A549 (cell line): Measurements from ENCODE around the gene MCM10. TPM values are rescaled to one million over a fixed set of nuclear protein-coding genes. Genes with fewer than 3 reads are reported as not detected.
A peak's percentile ranks its signal among the peaks of the same experiment; 100 is the strongest.

Experiments used
- ATAC-seq, 2 experiments: fragments of 200-7000 bp in 1 of 2; fragments of >200 bp in 1 of 2; cut with Nextera tagmentation in 1 of 2; cut with Tn5 transposase in 1 of 2; 3 replicates each; pipeline versions ENCODE4 v1.8.0 to v1.9.1; 2018 to 2020; ENCODE audit warnings: mild to moderate bottlenecking in 1 of 2, moderate library complexity in 1 of 2
- CTCF ChIA-PET: fragments of 300-600 bp; sonication (Branson Sonifier 250); formaldehyde crosslinking; extraction: SDS; loops from one replicate; lab custom pipeline; 2021; ENCODE audit warnings: antibody characterized with exemption, inconsistent platforms; lab: Yijun Ruan, JAX
- POLR2A ChIA-PET: fragments of 350-600 bp; formaldehyde crosslinking; extraction: SDS; loops from one replicate; lab custom pipeline; 2021; ENCODE audit warnings: antibody characterized with exemption, inconsistent platforms; lab: Yijun Ruan, JAX
- DNase-seq, 2 experiments: peaks; one replicate each; pipeline versions ENCODE4 v3.0.0 to v3.0.0-alpha.2; 2011 to 2016; ENCODE audit warnings: low read depth in 1 of 2, low spot score in 1 of 2
- FAIRE-seq: peaks from 2 replicates; lab custom pipeline; 2011; peaks lifted over from hg19 to GRCh38; lab: Jason Lieb, UNC
- H3K27ac ChIP-seq, 2 experiments: fragments of >200 bp; sonication (Bioruptor Twin); formaldehyde crosslinking; 3 replicates each; pipeline ENCODE4 v1.5.1; 2016 to 2017
- H3K4me1 ChIP-seq: fragments of >200 bp; sonication (Bioruptor Twin); formaldehyde crosslinking; 3 replicates; pipeline ENCODE4 v1.6.1; 2016
- H3K4me2 ChIP-seq: fragments of >200 bp; sonication (Bioruptor Twin); formaldehyde crosslinking; 3 replicates; pipeline ENCODE4 v1.6.1; 2016
- H3K4me3 ChIP-seq: fragments of >200 bp; sonication (Bioruptor Twin); formaldehyde crosslinking; 3 replicates; pipeline ENCODE4 v1.5.1; 2016
- H3K9me3 ChIP-seq: fragments of >200 bp; sonication (Bioruptor Twin); formaldehyde crosslinking; 3 replicates; pipeline ENCODE4 v1.6.1; 2016
- CHD2 ChIP-seq: fragments of 150-350 bp; IDR thresholded peaks from 2 replicates; pipeline ENCODE4 v1.6.1; 2014; ENCODE audit warnings: low read length; ENCODE audit not compliant: partially characterized antibody
- CHD4 ChIP-seq: fragments of 200-600 bp; sonication (generic); IDR thresholded peaks from 2 replicates; pipeline ENCODE4 v1.6.1; 2016; ENCODE audit warnings: antibody characterized with exemption, mild to moderate bottlenecking, borderline replicate concordance
- CTCF ChIP-seq: fragments of >200 bp; sonication (Bioruptor Twin); formaldehyde crosslinking; IDR thresholded peaks from 3 replicates; pipeline ENCODE4 v1.5.1; 2016
- ESRRA ChIP-seq: fragments of 150-350 bp; IDR thresholded peaks from 2 replicates; pipeline ENCODE4 v1.6.1; 2014; ENCODE audit warnings: mild to moderate bottlenecking, low read length, borderline replicate concordance
- HES2 ChIP-seq: fragments of >200 bp; sonication (Bioruptor Twin); formaldehyde crosslinking; IDR thresholded peaks from 2 replicates; pipeline ENCODE4 v1.6.1; 2016
- HOXA7 ChIP-seq: fragments of 250-450 bp; sonication (Bioruptor Pico); IDR thresholded peaks from 2 replicates; pipeline ENCODE4 v1.5.0; 2020; ENCODE audit warnings: mild to moderate bottlenecking, moderate library complexity
- KDM1A ChIP-seq: fragments of 200-600 bp; sonication (generic); IDR thresholded peaks from 2 replicates; pipeline ENCODE4 v1.6.1; 2016; ENCODE audit warnings: low read depth, mild to moderate bottlenecking
- KDM5A ChIP-seq: fragments of 200-600 bp; sonication (generic); IDR thresholded peaks from 2 replicates; pipeline ENCODE4 v1.6.1; 2016; ENCODE audit warnings: antibody characterized with exemption, mild to moderate bottlenecking
- MAZ ChIP-seq: fragments of 150-350 bp; IDR thresholded peaks from 2 replicates; pipeline ENCODE4 v1.6.1; 2014; ENCODE audit warnings: antibody characterized with exemption, low read depth, low read length, borderline replicate concordance
- NFE2L2 ChIP-seq: fragments of 150-350 bp; conservative IDR thresholded peaks from 2 replicates; pipeline ENCODE4 v1.6.1; 2014; ENCODE audit warnings: low read length
- NR3C1 ChIP-seq: fragments of >200 bp; sonication (Bioruptor Twin); formaldehyde crosslinking; IDR thresholded peaks from 3 replicates; pipeline ENCODE4 v1.6.1; 2017
- POLR2A ChIP-seq: IDR thresholded peaks from 2 replicates; pipeline ENCODE4 v1.6.1; 2012; ENCODE audit warnings: mild to moderate bottlenecking, low read length
- RAD21 ChIP-seq, 2 experiments: fragments of >200 bp in 1 of 2; sonication (Bioruptor Twin) in 1 of 2; formaldehyde crosslinking in 1 of 2; IDR thresholded peaks in 1 of 2; conservative IDR thresholded peaks in 1 of 2; 2 replicates in 1 of 2; 3 replicates in 1 of 2; pipeline ENCODE4 v1.6.1; 2012 to 2018; ENCODE audit warnings: inconsistent platforms in 1 of 2
- RCOR1 ChIP-seq: fragments of 150-350 bp; IDR thresholded peaks from 2 replicates; pipeline ENCODE4 v1.6.1; 2014; ENCODE audit warnings: antibody characterized with exemption, low read length, low read depth
- RNF2 ChIP-seq: fragments of 200-600 bp; sonication (generic); IDR thresholded peaks from 2 replicates; pipeline ENCODE4 v1.6.1; 2016; ENCODE audit warnings: low read depth, mild to moderate bottlenecking, antibody characterized with exemption, moderate library complexity, borderline replicate concordance
- SMC3 ChIP-seq: fragments of >200 bp; sonication (Bioruptor Twin); formaldehyde crosslinking; IDR thresholded peaks from 3 replicates; pipeline ENCODE4 v1.6.1; 2018; ENCODE audit warnings: inconsistent platforms
- TFCP2L1 ChIP-seq: fragments of 250-450 bp; sonication (Bioruptor Pico); IDR thresholded peaks from 2 replicates; pipeline ENCODE4 v1.5.0; 2021; ENCODE audit warnings: mild to moderate bottlenecking
- USF2 ChIP-seq: fragments of 450-650 bp; IDR thresholded peaks from 2 replicates; pipeline ENCODE4 v1.6.1; 2014; ENCODE audit warnings: antibody characterized with exemption
- WGBS: methylation state at CpG from one replicate; pipeline ENCODE4 v1.1.6; 2017; ENCODE audit errors: missing lambda C conversion rate; 5-methylcytosine and 5-hydroxymethylcytosine counted together
- polyA plus RNA-seq, 4 experiments: library from polyadenylated mRNA; depleted of rRNA in 3 of 4; stranded (reverse); fragments of >200 nt; fragmentation: RNase III in 1 of 4; extraction: RNeasy Plus Mini Kit Qiagen cat#74134 plus additional on column Dnase treatment in 1 of 4; gene quantifications; 2 replicates in 3 of 4; 3 replicates in 1 of 4; pipeline ENCODE4 v1.2.3, GENCODE V29; 2011 to 2017

The MCM10 gene
- polyA plus RNA-seq, 2 of the 4 experiments (the other 2 are of a cell fraction) = 24.3 to 24.4 TPM

- H3K9me3 ChIP-seq = no peaks in the 10 kb centered on the region
- FAIRE-seq = no peak
- no peak overlapping the region for H3K27ac ChIP-seq
- DNase-seq = no peak
- ATAC-seq = no peak
- TF ChIP-seq CHD4 = no peak
- TF ChIP-seq HES2 = no peak
- TF ChIP-seq RCOR1 = no peak
- TF ChIP-seq RNF2 = no peak
- no peak for TF ChIP-seq HOXA7 (CRISPR knock-in tag)
- no peak for TF ChIP-seq USF2
- no peak for TF ChIP-seq NR3C1
- TF ChIP-seq POLR2A = no peak
- TF ChIP-seq TFCP2L1 (CRISPR knock-in tag) = no peak
- TF ChIP-seq CHD2 = no peak
- TF ChIP-seq KDM1A = no peak
- no peak for TF ChIP-seq MAZ
- no peak for TF ChIP-seq ESRRA
- H3K4me3 ChIP-seq = no peak overlapping the region
- CTCF ChIA-PET = interaction anchor here (0.6 to 9.5 kb wide), 26 partner anchors 9 to 1625 kb away, joined by 3 to 87 read pairs (median 5); partner anchors contain the start of gene PHYH
- POLR2A ChIA-PET = interaction anchor here (0.9 kb wide), 1 partner anchor 93 kb away, joined by 7 read pairs; no protein-coding TSS in a partner anchor
- no peak overlapping the region for H3K4me2 ChIP-seq
- H3K4me1 ChIP-seq = no peaks in the 10 kb centered on the region
- WGBS = 96% methylated on average over 9 of the region's 9 CpGs
Measured at GRCh38 chr10:13206091-13206490, 44.7 kb downstream of the MCM10 start.

- DNase-seq = peak in 1 of 2 experiments; percentile 47
- no peak for FAIRE-seq
Measured at GRCh38 chr10:13206546-13207443, 45.4 kb downstream of the MCM10 start.

GRCh38 chr10:13213163-13213562, 51.8 kb downstream of the MCM10 start:
- H3K4me1 ChIP-seq = no peaks in the 10 kb centered on the region
- H3K9me3 ChIP-seq = no peaks in the 10 kb centered on the region
- CTCF ChIA-PET = interaction anchor here (1.0 kb wide), 1 partner anchor 87 kb away, joined by 3 read pairs; the partner anchor contains the start of gene PHYH
- TF ChIP-seq KDM5A = no peak
- TF ChIP-seq, all 56 proteins: peak for 0
- DNase-seq (no peak), ATAC-seq (no peak), FAIRE-seq (no peak)
- Histone ChIP-seq H3K4me2 (no peak overlapping the region), H3K4me3 (no peak overlapping the region), H3K27ac (no peak overlapping the region)
- WGBS = 76% methylated on average over 7 of the region's 7 CpGs
- POLR2A ChIA-PET = no interaction called here

More at GRCh38 chr10:13206546-13207443, 45.4 kb downstream of the MCM10 start:
- Histone ChIP-seq H3K4me1 (no peaks in the 10 kb centered on the region), H3K9me3 (no peaks in the 10 kb centered on the region), H3K4me2 (no peak overlapping the region)
- POLR2A ChIA-PET = interaction anchor here (0.9 kb wide), 1 partner anchor 92 kb away, joined by 7 read pairs; no protein-coding TSS in a partner anchor
- WGBS = 59% methylated on average over 5 of the region's 5 CpGs
- ATAC-seq = peak in 1 of 2 experiments; percentile 60; a peak in 2 of 6 replicates
- CTCF ChIA-PET = interaction anchor here (0.6 to 9.5 kb wide), 26 partner anchors 8 to 1624 kb away, joined by 3 to 87 read pairs (median 5); partner anchors contain the start of gene PHYH
- TF ChIP-seq RAD21 (conservative IDR thresholded peaks at IDR 0.05 in 1 of 2, IDR thresholded peaks at IDR 0.05 in 1 of 2) (peak; percentile 43 to 49; a peak in 4 of 5 replicates), NFE2L2 (no peak), CTCF (peak; percentile 61), SMC3 (peak; percentile 39)
- TF ChIP-seq, all 56 proteins: peak for 3
- H3K27ac ChIP-seq = no peak overlapping the region
- H3K4me3 ChIP-seq = no peak overlapping the region
